Astrocyte (in vitro differentiated cells and primary cell): ENCODE results near the gene EPX. TPM values are rescaled to one million over a fixed set of nuclear protein-coding genes. Genes with fewer than 3 reads are reported as not detected.

Experiments
- DNase-seq: peaks from one replicate; pipeline ENCODE4 v3.0.0-alpha.2; 2010; ENCODE audit warnings: low read depth
- FAIRE-seq: peaks from 2 replicates; lab custom pipeline; 2011; peaks lifted over from hg19 to GRCh38; lab: Jason Lieb, UNC
- H2AFZ ChIP-seq: 2 replicates; pipeline ENCODE4 v1.6.0; 2012; ENCODE audit warnings: low read depth, low read length, inconsistent platforms
- H3K27ac ChIP-seq: 2 replicates; pipeline ENCODE4 v1.5.1; 2011; ENCODE audit warnings: low read depth, low read length, inconsistent platforms
- H3K27me3 ChIP-seq: 2 replicates; pipeline ENCODE4 v1.6.0; 2011; ENCODE audit warnings: low read length, inconsistent platforms; ENCODE audit not compliant: insufficient read depth
- H3K36me3 ChIP-seq: 2 replicates; pipeline ENCODE4 v1.5.1; 2011; ENCODE audit warnings: low read length, inconsistent platforms; ENCODE audit not compliant: insufficient read depth
- H3K4me1 ChIP-seq: 2 replicates; pipeline ENCODE4 v1.5.1; 2011; ENCODE audit warnings: low read length, inconsistent platforms; ENCODE audit not compliant: insufficient read depth
- H3K4me2 ChIP-seq: 2 replicates; pipeline ENCODE4 v1.6.0; 2012; ENCODE audit warnings: low read length, inconsistent platforms
- H3K4me3 ChIP-seq: 2 replicates; pipeline ENCODE4 v1.5.1; 2011; ENCODE audit warnings: low read depth, mild to moderate bottlenecking, low read length, inconsistent platforms; ENCODE audit not compliant: insufficient read depth
- H3K79me2 ChIP-seq: 2 replicates; pipeline ENCODE4 v1.6.0; 2012; ENCODE audit warnings: mild to moderate bottlenecking, low read length, inconsistent platforms; ENCODE audit not compliant: insufficient read depth
- H3K9ac ChIP-seq: 2 replicates; pipeline ENCODE4 v1.6.0; 2012; ENCODE audit warnings: mild to moderate bottlenecking, low read length, inconsistent platforms
- H3K9me3 ChIP-seq: 2 replicates; pipeline ENCODE4 v1.5.1; 2012; ENCODE audit warnings: low read depth, mild to moderate bottlenecking, low read length, inconsistent platforms; ENCODE audit not compliant: insufficient read depth
- H4K20me1 ChIP-seq: 2 replicates; pipeline ENCODE4 v1.6.0; 2012; ENCODE audit warnings: low read length, inconsistent platforms; ENCODE audit not compliant: insufficient read depth
- H3K27ac Mint-ChIP-seq: one replicate; pipeline ENCODE4 v1.8.0; 2021; ENCODE audit warnings: mild to moderate bottlenecking, mixed read lengths; ENCODE audit not compliant: unreplicated experiment
- H3K27me3 Mint-ChIP-seq: one replicate; pipeline ENCODE4 v1.8.0; 2021; ENCODE audit warnings: low read depth, mixed read lengths; ENCODE audit not compliant: unreplicated experiment
- H3K36me3 Mint-ChIP-seq: one replicate; pipeline ENCODE4 v1.8.0; 2021; ENCODE audit warnings: low read depth, mixed read lengths; ENCODE audit not compliant: unreplicated experiment
- H3K4me1 Mint-ChIP-seq: one replicate; pipeline ENCODE4 v1.8.0; 2021; ENCODE audit warnings: low read depth, mixed read lengths; ENCODE audit not compliant: unreplicated experiment
- H3K4me3 Mint-ChIP-seq: one replicate; pipeline ENCODE4 v1.8.0; 2021; ENCODE audit warnings: mild to moderate bottlenecking, moderate library complexity, mixed read lengths; ENCODE audit not compliant: unreplicated experiment
- H3K9me3 Mint-ChIP-seq: one replicate; pipeline ENCODE4 v1.8.0; 2021; ENCODE audit warnings: mild to moderate bottlenecking, mixed read lengths; ENCODE audit not compliant: unreplicated experiment
- EZH2 ChIP-seq: IDR thresholded peaks from 2 replicates; pipeline ENCODE4 v1.6.1; 2012; ENCODE audit warnings: mild to moderate bottlenecking, low read length, inconsistent platforms; ENCODE audit not compliant: insufficient read depth
- total RNA-seq: library from RNA; stranded (reverse); gene quantifications from 2 replicates; pipeline ENCODE4 v1.2.1, GENCODE V29; 2021
- TF ChIP-seq, protein P1 (sequence below): IDR thresholded peaks from 2 replicates; pipeline ENCODE4 v1.5.1; 2011; ENCODE audit warnings: low read depth, mild to moderate bottlenecking, inconsistent platforms, low read length, moderate library complexity; ENCODE audit not compliant: insufficient read depth

EPX gene
- total RNA-seq, 1 donor from 2014 or later: not detected

DNA sequence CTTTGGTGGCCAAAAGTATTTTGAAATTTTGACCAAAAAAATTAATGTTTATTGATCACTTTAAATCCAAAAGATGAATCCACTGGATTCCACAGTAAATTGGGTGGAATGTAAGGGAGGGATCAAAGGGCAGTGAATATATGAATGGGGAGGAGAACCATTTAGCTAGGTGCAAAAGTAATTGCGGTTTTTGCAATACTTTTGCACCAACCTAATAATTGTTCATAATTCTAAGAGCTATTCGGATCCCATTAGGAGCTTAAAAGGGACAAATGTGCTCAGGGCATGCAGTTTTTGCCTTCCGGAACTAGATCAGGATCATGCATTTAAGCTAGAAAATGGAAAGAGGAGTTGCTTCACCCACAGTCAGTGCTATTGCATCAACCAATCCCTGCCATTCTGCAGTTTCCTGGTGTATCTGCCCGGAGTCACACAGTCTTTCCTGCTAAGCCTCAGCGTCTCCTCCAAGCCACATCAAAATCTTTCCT lies 45.7 kb downstream of the EPX start, which contains the start of gene LPO:
Gene LPO, plus strand, starts transcription at position 438 of the 488 bp plus-strand sequence. CDS start 4,396 bp downstream, outside the sequence.
- Mint-ChIP-seq H3K36me3 (no peaks in the 10 kb centered on the region), H3K4me1 (no peaks in the 10 kb centered on the region), H3K9me3 (peaks cover 2% of the 10 kb centered on the region), H3K27ac (no peak within 1 kb of the TSS), H3K4me3 (no peak within 1 kb of the TSS), H3K27me3 (peaks cover 61% of the 10 kb centered on the region)
- H3K79me2 ChIP-seq: no peaks in the 10 kb centered on the region
- peaks cover 59% of the 10 kb centered on the region for H3K27me3 ChIP-seq
- no peak for DNase-seq
- TF ChIP-seq, protein P1, sequence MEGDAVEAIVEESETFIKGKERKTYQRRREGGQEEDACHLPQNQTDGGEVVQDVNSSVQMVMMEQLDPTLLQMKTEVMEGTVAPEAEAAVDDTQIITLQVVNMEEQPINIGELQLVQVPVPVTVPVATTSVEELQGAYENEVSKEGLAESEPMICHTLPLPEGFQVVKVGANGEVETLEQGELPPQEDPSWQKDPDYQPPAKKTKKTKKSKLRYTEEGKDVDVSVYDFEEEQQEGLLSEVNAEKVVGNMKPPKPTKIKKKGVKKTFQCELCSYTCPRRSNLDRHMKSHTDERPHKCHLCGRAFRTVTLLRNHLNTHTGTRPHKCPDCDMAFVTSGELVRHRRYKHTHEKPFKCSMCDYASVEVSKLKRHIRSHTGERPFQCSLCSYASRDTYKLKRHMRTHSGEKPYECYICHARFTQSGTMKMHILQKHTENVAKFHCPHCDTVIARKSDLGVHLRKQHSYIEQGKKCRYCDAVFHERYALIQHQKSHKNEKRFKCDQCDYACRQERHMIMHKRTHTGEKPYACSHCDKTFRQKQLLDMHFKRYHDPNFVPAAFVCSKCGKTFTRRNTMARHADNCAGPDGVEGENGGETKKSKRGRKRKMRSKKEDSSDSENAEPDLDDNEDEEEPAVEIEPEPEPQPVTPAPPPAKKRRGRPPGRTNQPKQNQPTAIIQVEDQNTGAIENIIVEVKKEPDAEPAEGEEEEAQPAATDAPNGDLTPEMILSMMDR: no peak
- TF ChIP-seq EZH2: no peak
- no peak within 1 kb of the TSS for H2AFZ ChIP-seq
- no peak within 1 kb of the TSS for H3K9ac ChIP-seq
- H4K20me1 ChIP-seq: no peaks in the 10 kb centered on the region
- H3K4me1 ChIP-seq: no peaks in the 10 kb centered on the region
- H3K27ac ChIP-seq: no peak within 1 kb of the TSS
- no peaks in the 10 kb centered on the region for H3K36me3 ChIP-seq
- no peak for FAIRE-seq
- H3K4me2 ChIP-seq: no peak within 1 kb of the TSS
- no peak within 1 kb of the TSS for H3K4me3 ChIP-seq
- H3K9me3 ChIP-seq: no peaks in the 10 kb centered on the region

DNA sequence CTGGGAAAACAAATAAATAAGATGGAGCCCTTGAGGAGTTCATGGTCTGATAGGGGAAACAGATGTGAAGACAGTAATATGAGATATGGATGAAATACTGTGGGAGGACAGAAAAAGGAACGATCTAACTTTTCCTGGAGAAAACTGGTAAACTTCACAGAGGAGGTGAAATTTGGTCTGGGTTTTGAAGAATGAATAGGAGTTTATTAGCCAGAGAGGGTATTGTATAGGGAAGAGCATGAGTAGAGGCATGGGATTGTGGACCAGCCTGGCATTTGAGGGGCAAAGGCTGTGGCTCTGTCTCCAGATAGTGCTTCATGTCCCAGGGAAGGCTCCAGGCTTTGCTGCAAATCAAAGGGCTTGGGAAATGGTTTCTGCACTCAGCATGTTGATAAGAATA lies 47.5 kb downstream of the EPX start:
- H3K9me3 ChIP-seq: no peaks in the 10 kb centered on the region
- no peaks in the 10 kb centered on the region for H3K4me1 ChIP-seq
- no peaks in the 10 kb centered on the region for H4K20me1 ChIP-seq
- H3K4me2 ChIP-seq: no peak overlapping the region
- no peak overlapping the region for H3K27ac Mint-ChIP-seq
- TF ChIP-seq EZH2: no peak
- TF ChIP-seq, protein P1: no peak
- no peak overlapping the region for H2AFZ ChIP-seq
- H3K4me1 Mint-ChIP-seq: no peaks in the 10 kb centered on the region
- FAIRE-seq (no peak), DNase-seq (no peak)
- H3K27ac ChIP-seq: no peak overlapping the region
- H3K27me3 Mint-ChIP-seq: peaks cover 79% of the 10 kb centered on the region
- H3K9me3 Mint-ChIP-seq: peaks cover 9% of the 10 kb centered on the region
- H3K36me3 ChIP-seq: no peaks in the 10 kb centered on the region
- H3K4me3 ChIP-seq: no peak overlapping the region
- no peaks in the 10 kb centered on the region for H3K79me2 ChIP-seq
- no peak overlapping the region for H3K4me3 Mint-ChIP-seq
- H3K27me3 ChIP-seq: peaks cover 71% of the 10 kb centered on the region
- H3K36me3 Mint-ChIP-seq: no peaks in the 10 kb centered on the region
- H3K9ac ChIP-seq: no peak overlapping the region

DNA sequence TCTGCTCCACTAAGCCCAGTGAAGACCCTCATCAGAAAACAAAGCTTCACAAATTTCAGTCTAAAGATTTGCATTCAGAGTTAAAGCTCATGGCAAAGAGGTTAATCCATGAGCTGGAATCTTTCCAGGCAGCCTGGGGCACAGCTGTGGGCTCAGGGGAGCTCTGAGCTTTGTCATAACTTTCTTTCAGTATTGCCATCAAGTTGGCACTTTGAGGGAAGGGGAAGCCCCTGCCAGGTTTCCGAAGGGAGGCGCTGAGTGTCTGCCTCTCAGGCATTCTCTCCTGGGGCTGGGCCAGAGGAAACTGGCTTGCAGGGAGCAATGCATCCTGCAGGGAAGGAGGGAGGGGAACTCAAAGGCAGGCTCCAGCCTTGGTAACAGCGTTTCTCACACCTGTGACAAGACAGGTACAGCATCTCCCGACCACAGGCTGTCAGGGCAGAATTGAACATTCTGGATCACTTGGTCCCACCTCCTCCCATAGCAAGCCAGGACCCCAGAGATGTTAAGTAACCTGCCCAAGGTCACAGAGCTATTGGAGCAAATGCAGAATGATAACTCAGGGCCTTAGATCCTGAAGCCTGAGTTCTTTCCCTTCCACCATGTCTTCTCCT lies 49.8 kb downstream of the EPX start:
- Histone ChIP-seq H3K4me1 (no peaks in the 10 kb centered on the region), H3K27ac (no peak overlapping the region), H3K4me3 (no peak overlapping the region), H4K20me1 (no peaks in the 10 kb centered on the region), H3K79me2 (no peaks in the 10 kb centered on the region), H3K27me3 (peaks cover 71% of the 10 kb centered on the region), H3K9me3 (no peaks in the 10 kb centered on the region), H2AFZ (no peak overlapping the region), H3K36me3 (no peaks in the 10 kb centered on the region), H3K4me2 (no peak overlapping the region), H3K9ac (no peak overlapping the region)
- H3K27ac Mint-ChIP-seq: no peak overlapping the region
- H3K4me3 Mint-ChIP-seq: no peak overlapping the region
- no peaks in the 10 kb centered on the region for H3K36me3 Mint-ChIP-seq
- no peak for FAIRE-seq
- H3K4me1 Mint-ChIP-seq: no peaks in the 10 kb centered on the region
- no peak for DNase-seq
- peaks cover 9% of the 10 kb centered on the region for H3K9me3 Mint-ChIP-seq
- peaks cover 82% of the 10 kb centered on the region for H3K27me3 Mint-ChIP-seq
- TF ChIP-seq EZH2: no peak
- TF ChIP-seq, protein P1: no peak
